ENCODE data around the gene INTS6.
"Not testable (repeated sequence)": the region's sequence is repeated elsewhere in the genome, so short reads cannot be mapped to it uniquely, and the experiment has no call there.

The INTS6 gene

GRCh38 chr13:51417716-51418115 lies 35.1 kb downstream of the INTS6 start:
- no peak for TF ChIP-seq CTCF (IDR thresholded peaks at IDR 0.05; ENCODE audit: low read depth, low read length)
- no peak for DNase-seq (ENCODE audit: low read depth in 2 of 2)
- H3K4me3 ChIP-seq (replicated peaks in 1 of 2; ENCODE audit: low read depth in 2 of 2, low read length in 2 of 2): no peak overlapping the region

- DNase-seq (ENCODE audit: low read depth in 2 of 2): no peak
- H3K4me3 ChIP-seq (replicated peaks in 1 of 2; ENCODE audit: low read depth in 2 of 2, low read length in 2 of 2): no peak overlapping the region
- TF ChIP-seq CTCF (IDR thresholded peaks at IDR 0.05; ENCODE audit: low read depth, low read length): no peak
Measured at GRCh38 chr13:51416107-51416506, 36.7 kb downstream of the INTS6 start.

DNA sequence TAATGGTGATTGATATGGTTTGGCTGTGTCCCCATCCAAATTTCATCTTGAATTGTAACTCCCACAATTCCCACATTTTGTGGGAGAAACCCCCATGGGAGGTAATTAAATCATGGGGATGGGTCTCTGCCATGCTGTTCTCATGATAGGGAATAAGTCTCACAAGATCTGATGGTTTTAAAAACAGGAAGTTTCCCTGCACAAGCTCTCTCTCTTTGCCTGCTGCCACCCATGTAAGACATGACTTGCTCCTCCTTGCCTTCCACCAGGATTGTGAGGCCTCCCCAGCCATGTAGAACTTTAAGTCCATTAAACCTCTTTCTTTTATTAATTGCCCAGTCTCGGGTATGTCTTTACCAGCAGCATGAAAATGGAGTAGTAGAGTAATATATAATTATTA lies 37.5 kb downstream of the INTS6 start:
- DNase-seq (ENCODE audit: low read depth in 2 of 2); H3K4me3 ChIP-seq (replicated peaks in 1 of 2; ENCODE audit: low read depth in 2 of 2, low read length in 2 of 2): not testable (repeated sequence)

- no peak for TF ChIP-seq CTCF (IDR thresholded peaks at IDR 0.05; ENCODE audit: low read depth, low read length)
- no peak for DNase-seq (ENCODE audit: low read depth in 2 of 2)
Measured at GRCh38 chr13:51412431-51412830, 40.4 kb downstream of the INTS6 start.

GRCh38 chr13:51405176-51405575 lies 47.7 kb downstream of the INTS6 start:
- no peak overlapping the region for H3K4me3 ChIP-seq (replicated peaks in 1 of 2; ENCODE audit: low read depth in 2 of 2, low read length in 2 of 2)
- no peak for TF ChIP-seq CTCF (IDR thresholded peaks at IDR 0.05; ENCODE audit: low read depth, low read length)
- DNase-seq (ENCODE audit: low read depth in 2 of 2): no peak

More at GRCh38 chr13:51412431-51412830, 40.4 kb downstream of the INTS6 start:
- no peak overlapping the region for H3K4me3 ChIP-seq (replicated peaks in 1 of 2; ENCODE audit: low read depth in 2 of 2, low read length in 2 of 2)

- peak; percentile 71 to 78 for DNase-seq (ENCODE audit: low read depth in 2 of 2)
- no peak overlapping the region for H3K4me3 ChIP-seq (replicated peaks in 1 of 2; ENCODE audit: low read depth in 2 of 2, low read length in 2 of 2)
- no peak for TF ChIP-seq CTCF (IDR thresholded peaks at IDR 0.05; ENCODE audit: low read depth, low read length)
Measured at GRCh38 chr13:51397262-51397941, 55.4 kb downstream of the INTS6 start.

DNA sequence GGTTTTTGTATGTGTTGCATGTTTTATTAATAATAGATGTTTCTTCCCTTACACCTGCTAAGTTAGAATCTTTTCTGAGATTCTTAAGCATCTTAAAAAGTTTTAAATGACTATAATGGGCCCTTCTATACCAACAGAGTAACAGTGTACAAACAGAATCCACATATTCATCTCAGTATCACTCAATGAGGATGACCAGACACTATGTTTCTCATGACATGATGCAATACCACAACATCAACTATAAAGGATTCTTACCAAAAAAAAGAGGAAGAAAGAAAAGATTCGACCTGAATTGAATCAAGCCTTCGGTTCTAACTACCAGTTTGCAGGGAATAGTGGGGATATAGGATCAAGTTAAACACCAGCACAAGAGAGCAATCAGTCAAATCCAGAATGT lies 56.5 kb downstream of the INTS6 start:
- H3K4me3 ChIP-seq (replicated peaks in 1 of 2; ENCODE audit: low read depth in 2 of 2, low read length in 2 of 2): no peak overlapping the region
- TF ChIP-seq CTCF (IDR thresholded peaks at IDR 0.05; ENCODE audit: low read depth, low read length): no peak
- DNase-seq (ENCODE audit: low read depth in 2 of 2): peak in 1 of 2 donors; percentile 48
